ENCODE data around the gene SIX1.

Gene SIX1

GRCh38 chr14:60630129-60630528, 19.1 kb downstream of the SIX1 start:
- TF ChIP-seq FOXP2 (optimal IDR thresholded peaks at IDR 0.05; ENCODE audit: control extremely low read depth, extremely low read length, insufficient read depth): no peak
- Histone ChIP-seq H3K36me3 (ENCODE audit: insufficient read depth, low read length) (no peaks in the 10 kb centered on the region), H3K9ac (ENCODE audit: insufficient read length) (no peak overlapping the region), H3K27ac (no peak overlapping the region), H3K4me3 (no peak overlapping the region), H3K9me3 (ENCODE audit: low read depth, low read length) (no peaks in the 10 kb centered on the region)
- DNase-seq (ENCODE audit: low read depth, low spot score): no peak

- Histone ChIP-seq H3K36me3 (ENCODE audit: insufficient read depth, low read length) (no peaks in the 10 kb centered on the region), H3K4me3 (no peak overlapping the region), H3K27ac (no peak overlapping the region), H3K9ac (ENCODE audit: insufficient read length) (no peak overlapping the region), H3K9me3 (ENCODE audit: low read depth, low read length) (no peaks in the 10 kb centered on the region)
- TF ChIP-seq POLR2AphosphoS5 (IDR thresholded peaks at IDR 0.05; ENCODE audit: borderline replicate concordance, low read depth, low read length) (no peak), EZH2 (IDR thresholded peaks at IDR 0.05) (no peak), FOXP2 (optimal IDR thresholded peaks at IDR 0.05; ENCODE audit: control extremely low read depth, extremely low read length, insufficient read depth) (no peak)
- DNase-seq (ENCODE audit: low read depth, low spot score): no peak
Measured at GRCh38 chr14:60628892-60629291, 20.4 kb downstream of the SIX1 start.

GRCh38 chr14:60622917-60623257, 26.4 kb downstream of the SIX1 start:
- no peaks in the 10 kb centered on the region for H3K9me3 ChIP-seq (ENCODE audit: low read depth, low read length)
- H3K36me3 ChIP-seq (ENCODE audit: insufficient read depth, low read length): no peaks in the 10 kb centered on the region
- no peak for DNase-seq (ENCODE audit: low read depth, low spot score)
- H3K4me3 ChIP-seq: no peak overlapping the region
- H3K27ac ChIP-seq: no peak overlapping the region
- H3K9ac ChIP-seq (ENCODE audit: insufficient read length): no peak overlapping the region
- no peak for TF ChIP-seq EZH2 (IDR thresholded peaks at IDR 0.05)
- no peak for TF ChIP-seq FOXP2 (optimal IDR thresholded peaks at IDR 0.05; ENCODE audit: control extremely low read depth, extremely low read length, insufficient read depth)
- no peak for TF ChIP-seq POLR2AphosphoS5 (IDR thresholded peaks at IDR 0.05; ENCODE audit: borderline replicate concordance, low read depth, low read length)

GRCh38 chr14:60622210-60622916, 26.9 kb downstream of the SIX1 start:
- no peak overlapping the region for H3K9ac ChIP-seq (ENCODE audit: insufficient read length)
- H3K36me3 ChIP-seq (ENCODE audit: insufficient read depth, low read length): no peaks in the 10 kb centered on the region
- no peak for DNase-seq (ENCODE audit: low read depth, low spot score)
- no peak overlapping the region for H3K4me3 ChIP-seq
- no peaks in the 10 kb centered on the region for H3K9me3 ChIP-seq (ENCODE audit: low read depth, low read length)
- H3K27ac ChIP-seq: no peak overlapping the region
- TF ChIP-seq FOXP2 (optimal IDR thresholded peaks at IDR 0.05; ENCODE audit: control extremely low read depth, extremely low read length, insufficient read depth) (no peak), POLR2AphosphoS5 (IDR thresholded peaks at IDR 0.05; ENCODE audit: borderline replicate concordance, low read depth, low read length) (no peak), EZH2 (IDR thresholded peaks at IDR 0.05) (no peak)

- Histone ChIP-seq H3K36me3 (ENCODE audit: insufficient read depth, low read length) (no peaks in the 10 kb centered on the region), H3K9ac (ENCODE audit: insufficient read length) (no peak overlapping the region), H3K27ac (no peak overlapping the region), H3K4me3 (no peak overlapping the region), H3K9me3 (ENCODE audit: low read depth, low read length) (no peaks in the 10 kb centered on the region)
- DNase-seq (ENCODE audit: low read depth, low spot score): no peak
- TF ChIP-seq POLR2AphosphoS5 (IDR thresholded peaks at IDR 0.05; ENCODE audit: borderline replicate concordance, low read depth, low read length): no peak
- no peak for TF ChIP-seq EZH2 (IDR thresholded peaks at IDR 0.05)
- TF ChIP-seq FOXP2 (optimal IDR thresholded peaks at IDR 0.05; ENCODE audit: control extremely low read depth, extremely low read length, insufficient read depth): no peak
Measured at GRCh38 chr14:60621386-60621785, 27.9 kb downstream of the SIX1 start.

- H3K9ac ChIP-seq (ENCODE audit: insufficient read length): no peak overlapping the region
- H3K27ac ChIP-seq: no peak overlapping the region
- no peak overlapping the region for H3K4me3 ChIP-seq
- H3K9me3 ChIP-seq (ENCODE audit: low read depth, low read length): no peaks in the 10 kb centered on the region
- TF ChIP-seq FOXP2 (optimal IDR thresholded peaks at IDR 0.05; ENCODE audit: control extremely low read depth, extremely low read length, insufficient read depth) (no peak), POLR2AphosphoS5 (IDR thresholded peaks at IDR 0.05; ENCODE audit: borderline replicate concordance, low read depth, low read length) (no peak), EZH2 (IDR thresholded peaks at IDR 0.05) (no peak)
- DNase-seq (ENCODE audit: low read depth, low spot score): no peak
- H3K36me3 ChIP-seq (ENCODE audit: insufficient read depth, low read length): no peaks in the 10 kb centered on the region
Measured at GRCh38 chr14:60618241-60618640, 31.0 kb downstream of the SIX1 start.

- H3K9me3 ChIP-seq (ENCODE audit: low read depth, low read length): no peaks in the 10 kb centered on the region
- H3K9ac ChIP-seq (ENCODE audit: insufficient read length): no peak overlapping the region
- no peaks in the 10 kb centered on the region for H3K36me3 ChIP-seq (ENCODE audit: insufficient read depth, low read length)
- H3K4me3 ChIP-seq: no peak overlapping the region
- no peak overlapping the region for H3K27ac ChIP-seq
- TF ChIP-seq EZH2 (IDR thresholded peaks at IDR 0.05) (no peak), POLR2AphosphoS5 (IDR thresholded peaks at IDR 0.05; ENCODE audit: borderline replicate concordance, low read depth, low read length) (no peak), FOXP2 (optimal IDR thresholded peaks at IDR 0.05; ENCODE audit: control extremely low read depth, extremely low read length, insufficient read depth) (no peak)
- no peak for DNase-seq (ENCODE audit: low read depth, low spot score)
Measured at GRCh38 chr14:60616461-60616959, 32.8 kb downstream of the SIX1 start.

GRCh38 chr14:60602291-60602690, 47.0 kb downstream of the SIX1 start:
- no peaks in the 10 kb centered on the region for H3K9me3 ChIP-seq (ENCODE audit: low read depth, low read length)
- no peaks in the 10 kb centered on the region for H3K36me3 ChIP-seq (ENCODE audit: insufficient read depth, low read length)
- no peak overlapping the region for H3K27ac ChIP-seq
- no peak overlapping the region for H3K9ac ChIP-seq (ENCODE audit: insufficient read length)
- TF ChIP-seq EZH2 (IDR thresholded peaks at IDR 0.05) (no peak), FOXP2 (optimal IDR thresholded peaks at IDR 0.05; ENCODE audit: control extremely low read depth, extremely low read length, insufficient read depth) (no peak), POLR2AphosphoS5 (IDR thresholded peaks at IDR 0.05; ENCODE audit: borderline replicate concordance, low read depth, low read length) (no peak)
- DNase-seq (ENCODE audit: low read depth, low spot score): no peak
- no peak overlapping the region for H3K4me3 ChIP-seq

- no peak for TF ChIP-seq EZH2 (IDR thresholded peaks at IDR 0.05)
- TF ChIP-seq FOXP2 (optimal IDR thresholded peaks at IDR 0.05; ENCODE audit: control extremely low read depth, extremely low read length, insufficient read depth): no peak
- no peak for TF ChIP-seq POLR2AphosphoS5 (IDR thresholded peaks at IDR 0.05; ENCODE audit: borderline replicate concordance, low read depth, low read length)
- no peaks in the 10 kb centered on the region for H3K9me3 ChIP-seq (ENCODE audit: low read depth, low read length)
- H3K36me3 ChIP-seq (ENCODE audit: insufficient read depth, low read length): no peaks in the 10 kb centered on the region
- no peak overlapping the region for H3K4me3 ChIP-seq
- H3K9ac ChIP-seq (ENCODE audit: insufficient read length): no peak overlapping the region
- no peak for DNase-seq (ENCODE audit: low read depth, low spot score)
- H3K27ac ChIP-seq: no peak overlapping the region
Measured at GRCh38 chr14:60599727-60600126, 49.5 kb downstream of the SIX1 start.
